COLO668 (cell line): ENCODE results near the gene CDH23.

Experiments
- DNase-seq: peaks from one replicate; lab custom pipeline; 2025; ENCODE audit not compliant: unreplicated experiment; lab: John Stamatoyannopoulos, UW

Gene CDH23

GRCh38 chr10:71632896-71633600, 236.3 kb downstream of the CDH23 start:
- no peak for DNase-seq

GRCh38 chr10:71633920-71634319, 237.2 kb downstream of the CDH23 start:
- no peak for DNase-seq

- DNase-seq, result no peak
Measured at GRCh38 chr10:71634531-71635164, 237.9 kb downstream of the CDH23 start.

DNA sequence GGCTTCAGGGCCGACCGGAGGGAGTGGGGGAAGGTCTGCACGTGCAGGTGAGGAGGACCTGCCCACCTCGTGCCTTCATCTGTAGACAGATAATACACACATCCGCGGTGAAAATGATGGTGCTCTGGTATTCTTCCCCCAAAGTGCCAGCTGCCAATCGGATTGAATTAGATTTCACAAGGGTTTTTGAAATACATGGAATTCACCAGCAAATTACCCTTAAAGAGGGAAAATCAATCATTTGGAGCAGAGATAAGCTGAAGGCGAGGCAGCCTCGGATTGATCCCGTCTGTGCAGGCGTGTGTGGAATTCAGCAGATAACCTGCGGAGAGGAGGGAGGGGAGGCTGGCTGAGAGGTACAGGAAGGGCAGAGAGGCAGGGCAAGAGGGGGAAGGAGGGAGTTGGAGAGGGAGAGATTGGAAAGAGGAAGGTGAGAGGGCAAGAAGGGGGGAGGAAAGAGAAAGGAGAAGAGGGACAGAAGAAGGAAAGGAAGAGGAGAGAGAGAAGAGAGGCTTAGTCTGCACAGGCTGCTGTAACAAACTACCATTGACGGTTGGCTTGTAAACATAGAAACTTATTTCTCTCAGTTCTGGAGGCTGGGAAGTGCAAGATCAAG, 238.6 kb downstream of the CDH23 start:
- DNase-seq, result no peak

DNA sequence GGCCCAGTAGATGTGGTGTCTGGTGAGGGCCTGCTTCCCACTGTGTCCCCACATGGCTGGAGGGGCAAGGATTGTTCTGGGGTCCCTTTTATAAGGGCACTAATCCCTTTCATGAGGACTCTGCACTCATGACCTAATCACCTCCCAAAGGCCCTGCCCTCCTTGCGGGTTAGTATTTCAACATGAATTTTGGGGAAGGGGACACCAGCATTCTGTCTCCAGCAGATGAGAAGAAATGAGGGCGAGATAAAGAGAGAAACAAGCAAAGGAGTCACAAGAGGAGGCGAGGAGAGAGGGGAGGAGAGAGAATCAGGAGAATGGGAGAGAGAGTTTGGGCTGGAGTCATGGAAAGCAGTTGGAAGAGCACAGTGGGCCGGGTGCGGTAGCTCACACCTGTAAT, 239.1 kb downstream of the CDH23 start:
- no peak for DNase-seq

DNA sequence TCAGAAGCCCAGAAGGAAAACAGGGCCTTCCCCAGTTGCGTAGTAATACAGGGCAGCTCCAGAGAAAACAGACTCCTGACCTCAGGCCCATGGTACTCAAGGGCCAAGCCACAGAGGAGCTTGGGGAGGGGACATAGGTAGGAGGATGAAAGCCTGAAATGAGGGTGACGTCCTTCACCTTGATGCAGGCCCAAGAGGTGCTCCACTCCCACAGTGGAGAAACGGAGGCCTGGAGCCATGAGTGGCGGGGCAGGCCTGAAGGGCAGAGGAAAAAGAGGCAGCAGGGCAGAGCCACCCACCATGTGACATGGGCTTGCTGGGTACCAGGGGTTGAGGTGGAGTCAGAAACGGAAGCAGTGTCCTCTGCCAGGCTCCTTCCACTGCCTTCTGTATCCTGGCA, 239.9 kb downstream of the CDH23 start:
- DNase-seq, result no peak

DNA sequence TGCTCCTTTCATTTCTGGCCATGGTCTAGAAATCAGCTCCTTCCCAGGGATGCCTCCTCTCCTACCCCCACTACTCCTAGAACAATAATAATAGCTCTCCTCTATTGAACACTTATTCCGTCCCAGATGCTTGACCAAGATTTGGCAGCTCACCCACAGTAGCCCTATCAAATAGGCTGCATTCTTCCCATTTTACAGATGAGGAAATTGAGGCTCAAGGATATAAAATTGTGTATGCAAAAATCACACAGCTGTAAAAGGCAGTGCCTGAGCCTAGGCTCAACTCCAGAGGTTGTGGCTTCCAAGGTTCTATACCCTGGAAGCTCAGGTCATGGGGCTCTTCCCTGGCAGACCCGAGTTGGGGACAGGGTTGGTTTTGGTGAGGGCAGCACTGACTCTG, 240.6 kb downstream of the CDH23 start:
- DNase-seq, result no peak

- DNase-seq, result no peak
Measured at GRCh38 chr10:71638064-71638821, 241.5 kb downstream of the CDH23 start.

- no peak for DNase-seq
Measured at GRCh38 chr10:71638822-71639719, 242.4 kb downstream of the CDH23 start.

- no peak for DNase-seq
Measured at GRCh38 chr10:71640607-71641006, 243.9 kb downstream of the CDH23 start.

DNA sequence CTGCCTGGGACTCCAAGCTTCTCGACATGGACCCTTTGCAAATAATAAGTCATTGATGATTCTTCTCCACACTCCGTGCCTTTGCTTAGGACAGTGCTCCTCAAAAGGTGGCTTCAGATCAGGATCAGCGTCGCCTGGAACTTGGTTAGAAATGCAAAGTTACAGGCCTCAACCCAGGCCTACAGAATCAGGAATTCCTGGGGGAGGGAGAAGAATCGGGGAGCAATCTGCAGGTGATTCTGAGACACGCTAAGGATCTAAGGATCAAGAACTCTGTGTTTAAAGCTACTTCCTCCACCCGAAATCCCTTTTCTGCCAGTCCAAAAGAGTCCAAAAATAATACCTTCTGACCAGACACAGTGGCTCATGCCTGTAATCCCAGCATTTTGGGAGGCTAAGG, 244.7 kb downstream of the CDH23 start:
- no peak for DNase-seq

- DNase-seq, result no peak
Measured at GRCh38 chr10:71641986-71642385, 245.3 kb downstream of the CDH23 start.

- DNase-seq, result no peak
Measured at GRCh38 chr10:71643904-71644303, 247.2 kb downstream of the CDH23 start.

DNA sequence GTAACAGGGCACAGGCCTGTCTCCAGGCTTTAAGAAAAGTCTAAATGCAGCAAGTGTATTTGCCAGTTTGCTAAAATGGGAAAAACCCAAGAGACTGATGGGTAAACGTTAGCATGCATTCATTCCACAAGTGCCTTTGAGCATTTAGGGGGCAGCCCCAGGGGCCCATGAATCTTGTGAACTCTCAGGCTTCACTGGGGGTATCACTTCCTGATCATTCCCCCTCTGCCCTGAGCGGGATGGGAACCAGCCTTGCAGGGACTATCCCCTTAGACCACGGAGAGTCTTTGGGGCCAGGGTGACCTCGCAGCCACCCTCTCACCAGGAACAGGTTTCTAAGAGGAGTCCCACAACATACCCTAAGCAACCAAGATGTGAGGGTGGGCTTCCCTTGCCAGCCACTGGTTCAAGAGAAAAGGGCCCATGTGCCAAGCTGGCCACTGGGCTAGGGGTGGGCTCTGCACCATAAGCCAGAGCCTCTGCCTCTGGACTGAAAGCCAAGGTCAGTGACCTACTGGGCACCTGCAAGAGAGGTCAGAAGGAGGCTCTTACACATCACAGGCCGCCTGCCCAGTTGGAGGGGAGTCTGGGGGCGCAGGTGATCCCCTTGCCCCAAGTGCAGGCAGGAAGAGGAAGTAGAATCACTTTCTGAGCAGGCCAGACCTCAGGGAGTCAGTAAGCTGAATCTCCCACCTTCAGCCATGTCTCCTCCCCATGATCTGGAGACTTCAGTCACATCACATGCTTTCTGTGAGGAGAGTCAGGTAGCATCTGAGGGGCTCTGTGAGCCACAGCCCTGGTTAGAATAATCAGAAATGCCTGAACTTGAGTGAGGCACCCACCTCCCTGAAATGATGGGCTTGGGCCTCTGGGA, 247.8 kb downstream of the CDH23 start:
- DNase-seq, result no peak

- no peak for DNase-seq
Measured at GRCh38 chr10:71645185-71645584, 248.5 kb downstream of the CDH23 start.

DNA sequence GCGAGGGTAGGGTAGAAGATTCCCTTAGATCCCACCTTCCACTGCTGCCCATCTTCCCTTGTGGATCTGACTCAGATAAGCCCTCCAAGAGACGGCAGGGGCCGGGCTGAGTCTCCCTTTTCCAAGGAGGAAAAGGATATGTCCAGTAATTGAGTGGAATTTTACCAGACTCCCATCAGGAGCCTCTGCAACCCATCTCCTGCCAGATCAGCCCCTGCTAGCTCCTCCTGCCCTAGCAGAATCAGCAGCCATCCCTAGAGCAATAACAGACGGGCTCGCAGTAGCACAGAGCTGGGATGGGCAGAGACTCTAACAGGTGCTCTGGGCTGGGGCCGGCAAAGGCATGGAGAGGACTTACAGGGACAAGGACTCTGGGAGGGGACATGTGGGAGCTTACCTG, 249.3 kb downstream of the CDH23 start:
- no peak for DNase-seq

- DNase-seq, result no peak
Measured at GRCh38 chr10:71646592-71647292, 250.0 kb downstream of the CDH23 start.

DNA sequence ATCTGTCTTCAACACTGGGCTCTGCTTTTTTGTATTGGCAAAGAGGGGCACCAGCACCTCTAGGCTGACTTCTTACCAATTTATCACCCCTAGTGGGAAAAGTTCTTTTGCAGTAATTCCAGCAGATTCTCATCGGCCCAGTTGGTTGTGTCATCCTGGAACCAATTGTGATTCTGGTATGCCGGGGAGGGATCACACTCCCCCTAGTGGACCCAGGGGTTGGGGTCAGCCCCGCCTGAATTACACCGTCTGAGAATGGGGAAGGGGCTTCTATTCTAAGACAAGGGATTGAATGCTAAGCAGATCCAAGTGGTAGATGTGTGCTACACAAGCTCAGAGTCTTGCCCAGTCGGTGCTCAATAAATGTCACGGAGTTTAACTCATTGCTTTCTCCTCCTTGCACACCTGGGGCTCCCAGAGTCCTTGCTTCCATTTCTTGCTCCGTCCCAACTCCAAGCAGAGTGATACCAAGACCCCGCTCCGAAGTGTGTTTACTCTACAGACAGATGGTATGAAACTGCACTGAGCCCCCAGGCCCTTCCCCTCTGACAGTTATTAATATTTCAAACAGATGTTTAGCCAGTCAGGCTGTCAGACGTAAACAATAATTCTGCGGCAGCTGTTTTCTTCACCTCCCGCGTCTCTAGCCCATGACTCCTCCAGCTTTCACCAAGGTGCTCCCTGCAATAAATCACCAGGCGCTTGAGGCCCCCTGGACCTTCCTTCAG, 251.0 kb downstream of the CDH23 start:
- no peak for DNase-seq
